Camera-type eye (tissue), 1 donor: ENCODE measurements around the gene EEPD1. TPM values are rescaled to one million over a fixed set of nuclear protein-coding genes. Genes with fewer than 3 reads are reported as not detected.

Experiments
- total RNA-seq: library from RNA; depleted of rRNA; stranded (reverse); fragments of >200 nt; gene quantifications from one replicate; pipeline ENCODE4 v1.2.3, GENCODE V29; 2014

EEPD1 gene
- 21.3 TPM for total RNA-seq

DNA sequence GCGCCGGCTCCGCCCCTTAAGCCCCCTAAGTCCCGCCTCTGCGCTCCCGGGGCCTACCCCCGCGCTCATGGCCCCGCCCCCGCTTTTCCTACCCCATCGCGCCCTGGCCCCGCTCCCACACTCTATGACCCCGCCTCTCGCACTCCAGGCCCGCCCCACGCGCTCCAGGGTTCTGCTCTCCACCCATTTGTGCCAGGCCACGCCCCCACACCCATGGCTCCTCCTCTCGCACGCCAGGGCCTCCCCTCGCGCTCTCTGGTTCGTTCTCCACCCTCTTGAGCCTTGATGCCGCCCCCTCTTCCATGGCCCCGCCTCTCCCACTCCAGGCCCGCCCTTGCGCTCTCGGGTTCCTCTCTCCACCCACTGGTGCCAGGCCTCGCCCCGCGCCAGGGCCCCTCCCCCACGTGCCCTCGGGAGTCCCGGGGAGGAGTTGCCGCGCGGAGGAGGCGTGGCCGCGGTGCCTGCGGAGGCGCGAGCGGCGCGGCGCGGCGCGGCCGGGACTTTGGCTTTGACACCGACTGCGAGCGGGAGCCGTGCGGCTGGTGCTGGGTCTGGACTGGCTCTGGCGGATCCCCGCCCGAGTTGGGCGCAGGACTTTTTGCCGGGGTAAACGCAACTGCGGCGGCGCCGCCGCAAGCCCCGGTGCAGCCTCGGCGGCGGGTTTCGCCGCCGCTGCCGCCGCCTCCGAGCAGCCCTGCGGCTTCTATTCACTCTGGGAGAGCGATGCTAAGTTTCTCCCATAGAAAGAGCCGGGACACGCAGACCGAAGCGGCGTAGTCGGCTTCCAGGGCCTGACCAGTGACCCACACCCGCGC lies at the start of gene EEPD1:
TSS of gene EEPD1 (plus strand) at position 499 of the 815 bp plus-strand sequence. CDS start 1,071 bp downstream, outside the sequence.

Other genes starting within 250 kb of the EEPD1 start
- gene ANLN, start 236.6 kb downstream of the EEPD1 start, total RNA-seq, result 21.6 TPM